Rectal smooth muscle tissue (tissue), 1 donor: ENCODE results near the gene ARNT2.

Source experiments
- H3K27ac ChIP-seq: one replicate; pipeline ENCODE4 v1.7.0; 2013; ENCODE audit warnings: low read depth, low read length, inconsistent platforms
- H3K27me3 ChIP-seq: one replicate; pipeline ENCODE4 v1.7.0; 2013; ENCODE audit warnings: low read length; ENCODE audit not compliant: control insufficient read depth, insufficient read depth
- H3K36me3 ChIP-seq: one replicate; pipeline ENCODE4 v1.7.0; 2013; ENCODE audit warnings: low read length; ENCODE audit not compliant: control insufficient read depth, insufficient read depth
- H3K4me1 ChIP-seq: one replicate; pipeline ENCODE4 v1.7.0; 2013; ENCODE audit warnings: low read length; ENCODE audit not compliant: control insufficient read depth, insufficient read depth
- H3K4me3 ChIP-seq: one replicate; pipeline ENCODE4 v1.7.0; 2013; ENCODE audit warnings: low read length
- H3K9ac ChIP-seq: one replicate; pipeline ENCODE4 v1.7.0; 2013; ENCODE audit warnings: low read length

The ARNT2 gene

DNA sequence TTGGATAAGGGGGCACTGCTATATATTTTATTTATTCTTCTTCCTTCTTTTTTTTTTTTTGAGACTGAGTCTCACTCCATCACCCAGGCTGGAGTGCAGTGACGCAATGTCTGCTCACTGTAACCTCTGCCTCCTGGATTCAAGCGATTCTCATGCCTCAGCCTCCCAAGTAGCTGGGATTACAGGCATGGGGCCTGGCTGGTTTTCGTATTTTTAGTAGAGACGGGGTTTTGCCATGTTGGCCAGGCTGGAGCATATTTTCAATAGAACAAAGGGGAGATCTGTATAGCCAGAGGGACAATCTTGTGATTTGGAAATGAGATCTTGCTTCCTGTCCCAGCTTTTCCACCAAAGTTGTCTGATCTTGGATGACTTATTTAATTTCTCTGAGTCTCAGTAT is 157.9 kb downstream of the ARNT2 start:
- no peak overlapping the region for H3K27ac ChIP-seq

DNA sequence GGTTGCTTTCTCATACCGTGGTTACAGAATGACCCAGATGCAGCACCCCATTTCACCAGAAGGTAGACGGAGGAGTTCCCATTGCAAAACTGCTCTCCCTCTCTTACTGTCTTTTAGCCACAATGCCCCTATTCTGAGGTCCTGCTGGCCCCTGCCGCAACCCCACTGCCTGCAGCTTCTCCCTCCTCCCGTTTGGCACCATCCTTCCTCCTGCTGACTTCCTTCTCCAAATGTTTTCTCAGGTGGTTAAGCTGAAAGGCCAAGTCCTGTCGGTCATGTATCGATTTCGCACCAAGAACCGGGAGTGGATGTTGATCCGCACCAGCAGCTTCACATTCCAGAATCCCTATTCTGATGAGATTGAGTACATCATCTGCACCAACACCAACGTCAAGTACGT is 158.7 kb downstream of the ARNT2 start:
- H3K27me3 ChIP-seq: no peaks in the 10 kb centered on the region
- no peak overlapping the region for H3K4me3 ChIP-seq
- no peak overlapping the region for H3K9ac ChIP-seq
- no peaks in the 10 kb centered on the region for H3K4me1 ChIP-seq
- no peak overlapping the region for H3K27ac ChIP-seq
- H3K36me3 ChIP-seq: no peaks in the 10 kb centered on the region

More for the DNA sequence above, 157.9 kb downstream of the ARNT2 start:
- H3K4me1 ChIP-seq: no peaks in the 10 kb centered on the region
- H3K9ac ChIP-seq: no peak overlapping the region
- H3K36me3 ChIP-seq: no peaks in the 10 kb centered on the region
- H3K27me3 ChIP-seq: no peaks in the 10 kb centered on the region
- no peak overlapping the region for H3K4me3 ChIP-seq

DNA sequence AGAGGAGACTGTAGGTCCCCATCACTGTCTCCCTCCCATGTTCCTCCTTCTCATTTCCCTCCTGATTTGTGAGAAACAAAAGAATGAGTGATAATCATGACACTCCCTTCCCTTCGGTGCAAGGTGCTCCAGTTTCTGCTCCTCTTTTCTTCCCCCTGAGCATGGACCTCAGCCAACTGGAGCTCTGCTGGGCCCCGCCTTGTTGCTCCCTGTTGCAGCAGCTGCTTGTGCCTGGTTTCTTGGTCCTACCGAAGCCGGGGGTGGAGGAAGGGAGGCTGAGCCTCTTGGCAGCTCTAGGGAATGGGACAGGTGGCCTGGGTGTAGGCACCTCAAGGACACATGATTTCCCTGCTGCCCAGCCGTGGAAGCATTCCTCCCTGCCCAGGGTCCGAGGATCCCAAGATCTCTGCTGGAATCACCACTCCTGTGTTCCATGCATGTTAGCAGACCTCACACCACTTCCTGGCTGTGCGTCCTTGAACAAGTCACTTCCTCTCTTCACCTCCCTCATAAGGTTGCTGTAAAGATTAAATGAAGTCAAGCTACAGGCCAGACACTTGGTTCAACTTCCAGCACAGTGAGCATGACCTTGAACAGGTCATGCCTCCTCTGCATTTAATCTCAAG is 159.3 kb downstream of the ARNT2 start:
- H3K27ac ChIP-seq: no peak overlapping the region
- no peaks in the 10 kb centered on the region for H3K4me1 ChIP-seq
- H3K4me3 ChIP-seq: no peak overlapping the region
- H3K9ac ChIP-seq: no peak overlapping the region
- no peaks in the 10 kb centered on the region for H3K36me3 ChIP-seq
- no peaks in the 10 kb centered on the region for H3K27me3 ChIP-seq

DNA sequence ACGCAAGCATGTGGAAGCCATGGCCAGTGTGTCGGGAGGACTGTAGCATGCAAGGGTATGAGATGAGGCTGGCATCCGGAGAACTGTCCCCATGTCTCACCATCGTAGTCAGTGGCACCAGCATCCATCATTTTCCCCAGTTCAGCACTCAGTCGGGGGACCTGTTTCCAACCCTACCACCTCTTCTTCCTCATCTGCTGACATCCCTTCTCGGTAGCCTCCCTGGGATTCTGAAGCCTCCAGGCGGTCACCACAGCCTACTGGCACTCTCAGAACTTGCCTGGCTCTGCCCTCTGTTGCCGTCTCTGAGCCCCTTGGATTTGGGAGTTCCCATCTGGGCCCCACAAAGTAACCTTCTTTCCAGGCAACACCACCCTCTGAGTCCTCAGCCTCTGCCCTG is 159.9 kb downstream of the ARNT2 start:
- H3K9ac ChIP-seq: no peak overlapping the region
- H3K4me3 ChIP-seq: no peak overlapping the region
- H3K27ac ChIP-seq: no peak overlapping the region
- no peaks in the 10 kb centered on the region for H3K36me3 ChIP-seq
- no peaks in the 10 kb centered on the region for H3K27me3 ChIP-seq
- no peaks in the 10 kb centered on the region for H3K4me1 ChIP-seq

DNA sequence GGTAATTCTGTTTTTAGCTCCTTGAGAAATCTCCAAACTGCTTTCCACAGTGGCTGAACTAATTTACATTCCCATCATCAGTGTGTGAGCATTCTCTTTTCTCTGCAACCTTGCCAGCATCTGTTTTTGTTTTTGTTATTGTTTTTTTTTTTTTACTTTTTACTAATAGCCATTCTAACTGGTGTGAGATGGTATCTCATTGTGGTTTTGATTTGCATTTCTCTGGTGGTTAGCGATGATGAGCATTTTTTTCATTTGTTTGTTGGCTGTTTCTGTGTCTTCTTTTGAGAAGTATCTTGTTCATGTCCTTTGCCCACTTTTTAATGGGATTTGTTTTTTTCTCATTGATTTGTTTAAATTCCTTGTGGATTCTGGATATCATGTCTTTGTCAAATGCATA is 161.2 kb downstream of the ARNT2 start:
- no peak overlapping the region for H3K9ac ChIP-seq
- no peak overlapping the region for H3K27ac ChIP-seq
- no peaks in the 10 kb centered on the region for H3K27me3 ChIP-seq
- no peaks in the 10 kb centered on the region for H3K4me1 ChIP-seq
- no peaks in the 10 kb centered on the region for H3K36me3 ChIP-seq
- no peak overlapping the region for H3K4me3 ChIP-seq

DNA sequence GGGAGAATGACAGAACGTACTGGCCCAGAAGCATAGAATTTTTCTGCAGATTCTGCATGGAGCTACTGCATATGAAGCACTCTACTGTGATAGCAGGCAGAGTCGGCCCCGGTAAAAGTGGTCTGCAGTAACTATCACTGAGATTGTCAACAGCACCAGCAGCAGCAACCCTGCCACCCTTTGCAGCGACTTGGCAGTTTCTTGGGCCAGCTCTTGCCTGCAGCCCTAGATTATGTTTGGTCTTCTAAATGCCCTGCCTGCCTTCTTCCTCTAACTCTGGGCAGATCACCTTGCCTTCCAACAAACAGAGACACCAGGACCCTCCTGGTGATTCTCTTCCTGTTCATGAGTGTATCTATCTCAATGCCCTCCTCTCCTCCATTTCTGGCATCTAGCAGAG is 161.8 kb downstream of the ARNT2 start:
- H3K36me3 ChIP-seq: no peaks in the 10 kb centered on the region
- H3K4me3 ChIP-seq: no peak overlapping the region
- no peaks in the 10 kb centered on the region for H3K27me3 ChIP-seq
- H3K4me1 ChIP-seq: no peaks in the 10 kb centered on the region
- H3K9ac ChIP-seq: no peak overlapping the region
- no peak overlapping the region for H3K27ac ChIP-seq

DNA sequence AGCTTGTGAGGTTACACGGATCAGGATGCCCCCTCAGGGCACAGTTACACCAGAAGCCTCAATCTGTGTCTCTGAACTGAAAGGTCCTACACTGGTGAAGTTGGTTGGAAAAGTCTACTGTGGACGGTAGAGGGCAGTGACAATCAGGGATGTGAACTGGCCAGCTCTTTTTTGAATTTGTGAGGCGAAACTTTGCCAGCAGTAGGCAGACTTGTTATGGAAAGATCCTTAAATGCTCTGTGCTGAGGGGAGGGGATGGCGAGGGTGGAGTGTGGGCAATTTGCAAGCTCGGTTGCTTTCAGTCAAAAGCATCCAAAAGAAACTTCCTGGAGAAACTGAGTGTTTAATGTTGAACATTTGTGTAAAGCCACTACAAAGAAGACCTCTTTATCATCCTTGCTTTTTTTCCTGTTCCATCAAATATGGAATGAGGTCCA is 163.6 kb downstream of the ARNT2 start:
- no peak overlapping the region for H3K27ac ChIP-seq
- no peaks in the 10 kb centered on the region for H3K4me1 ChIP-seq
- no peak overlapping the region for H3K9ac ChIP-seq

DNA sequence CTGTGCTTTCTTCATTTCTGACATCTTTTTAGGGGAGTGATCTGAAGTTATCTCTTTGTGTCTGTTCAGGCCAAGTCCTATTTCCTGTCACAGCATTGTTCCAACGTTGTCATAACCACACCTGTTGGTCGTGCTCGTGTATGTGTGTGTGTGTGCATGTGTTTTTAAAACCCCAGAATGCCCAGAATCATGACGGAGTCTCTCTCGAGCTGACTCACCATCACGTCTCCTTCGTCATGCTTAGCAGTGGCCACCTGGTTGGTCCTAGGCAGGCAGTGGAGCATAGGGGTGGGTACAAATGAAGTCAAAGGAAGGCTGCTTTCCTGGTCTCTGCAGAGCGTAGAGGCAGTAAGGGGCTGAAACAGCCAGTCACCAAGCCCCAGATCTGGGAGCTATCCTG is 164.1 kb downstream of the ARNT2 start:
- Histone ChIP-seq H3K27ac (no peak overlapping the region), H3K4me3 (no peak overlapping the region), H3K9ac (no peak overlapping the region), H3K27me3 (no peaks in the 10 kb centered on the region), H3K36me3 (no peaks in the 10 kb centered on the region), H3K4me1 (no peaks in the 10 kb centered on the region)

More for the DNA sequence above, 163.6 kb downstream of the ARNT2 start:
- H3K36me3 ChIP-seq: no peaks in the 10 kb centered on the region
- no peaks in the 10 kb centered on the region for H3K27me3 ChIP-seq
- H3K4me3 ChIP-seq: no peak overlapping the region

DNA sequence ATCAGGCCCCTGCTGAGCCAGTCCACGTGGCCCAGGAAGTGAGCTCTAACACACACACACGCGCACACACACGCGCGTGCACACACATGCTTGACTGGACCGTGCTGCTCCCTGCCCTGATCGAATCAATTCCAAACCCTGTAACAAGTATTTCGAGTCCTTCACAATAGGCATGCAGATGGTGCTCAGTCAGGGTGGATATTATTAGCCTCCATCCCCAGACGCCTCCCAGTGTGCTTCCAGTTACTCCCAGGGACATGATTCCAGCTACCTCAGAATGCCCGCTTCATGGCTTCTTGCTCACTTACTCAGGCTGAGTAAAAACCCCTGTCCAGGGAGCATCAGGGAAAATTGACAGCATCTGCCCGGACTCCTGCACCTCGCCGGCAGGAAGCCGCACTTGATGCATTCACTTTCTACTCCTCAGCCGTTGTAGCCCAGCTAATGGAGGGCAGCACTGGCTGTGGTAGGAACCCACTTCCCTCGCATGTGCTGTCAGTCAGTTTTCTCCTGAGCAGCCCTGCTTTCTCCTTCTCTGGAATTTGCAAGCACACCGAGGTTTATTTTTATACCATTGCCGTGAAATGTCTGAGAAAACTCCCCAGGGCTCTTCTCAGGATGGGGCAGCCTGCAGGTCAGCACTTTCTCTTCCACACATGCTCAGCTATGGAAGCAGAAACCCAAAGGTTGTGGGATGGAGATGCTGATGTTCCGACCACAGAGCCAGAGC is 164.9 kb downstream of the ARNT2 start:
- Histone ChIP-seq H3K4me1 (no peaks in the 10 kb centered on the region), H3K27ac (no peak overlapping the region), H3K27me3 (no peaks in the 10 kb centered on the region), H3K4me3 (no peak overlapping the region), H3K9ac (no peak overlapping the region), H3K36me3 (no peaks in the 10 kb centered on the region)

DNA sequence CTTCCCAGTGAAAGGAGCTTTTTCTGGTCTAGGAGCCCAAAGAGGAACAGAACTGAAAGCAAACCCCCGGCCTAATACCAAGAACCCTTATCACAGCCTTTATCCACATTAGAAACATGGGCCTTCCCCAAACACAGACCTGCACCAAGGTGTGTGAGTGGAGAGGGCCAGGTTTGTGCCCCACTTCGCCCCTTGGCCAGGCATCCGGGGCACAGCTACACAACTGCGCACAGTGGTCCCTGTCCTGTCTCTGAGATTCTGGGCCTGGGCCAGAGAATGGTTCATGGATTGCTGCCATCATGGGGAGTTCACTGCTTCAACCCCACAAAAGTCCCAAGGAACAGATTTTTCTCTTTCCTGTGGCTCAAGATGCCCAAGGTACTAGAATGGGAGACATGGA is 165.5 kb downstream of the ARNT2 start:
- Histone ChIP-seq H3K4me1 (no peaks in the 10 kb centered on the region), H3K27ac (no peak overlapping the region), H3K36me3 (no peaks in the 10 kb centered on the region), H3K9ac (no peak overlapping the region), H3K27me3 (no peaks in the 10 kb centered on the region), H3K4me3 (no peak overlapping the region)

DNA sequence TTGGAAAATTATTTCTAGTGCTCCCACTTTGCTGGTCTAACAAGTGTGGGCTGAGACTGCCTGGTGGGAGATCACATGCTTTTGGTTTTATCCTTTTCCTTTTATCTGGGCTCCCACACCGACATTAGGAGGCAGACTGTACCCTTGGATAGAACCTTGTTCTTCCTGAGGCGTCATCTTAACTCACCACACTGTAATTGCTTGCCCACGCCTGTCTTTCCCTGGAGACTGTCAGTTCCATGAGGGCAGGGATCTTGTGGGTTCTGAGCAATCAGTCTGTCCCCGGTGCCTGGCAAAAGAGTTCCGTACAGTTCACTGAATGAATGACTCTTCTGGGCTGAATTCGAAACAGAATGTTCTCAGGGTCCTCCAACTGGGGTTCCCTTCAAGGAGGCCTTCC is 166.4 kb downstream of the ARNT2 start:
- Histone ChIP-seq H3K36me3 (no peaks in the 10 kb centered on the region), H3K4me3 (no peak overlapping the region), H3K27ac (no peak overlapping the region), H3K4me1 (no peaks in the 10 kb centered on the region), H3K27me3 (no peaks in the 10 kb centered on the region), H3K9ac (no peak overlapping the region)

DNA sequence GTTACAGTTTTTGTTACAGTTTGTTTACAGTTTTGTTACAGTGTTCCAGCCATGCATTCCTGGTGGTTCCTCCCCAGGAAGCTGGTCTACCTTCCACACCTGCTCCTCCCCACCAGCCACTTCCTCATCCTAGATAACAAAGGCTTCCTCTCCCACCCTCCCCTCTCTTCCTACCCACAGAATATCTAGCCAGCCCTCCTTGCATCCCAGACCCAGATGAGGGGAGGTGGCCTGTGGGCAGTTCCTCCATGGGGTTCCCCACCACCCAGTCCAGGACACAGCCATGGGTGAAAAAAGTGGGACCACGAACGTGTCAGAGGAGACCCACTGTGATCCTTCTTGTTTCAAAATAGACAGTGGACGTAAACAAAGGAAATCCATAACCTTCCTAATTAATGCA is 168.2 kb downstream of the ARNT2 start:
- no peak overlapping the region for H3K27ac ChIP-seq
- no peak overlapping the region for H3K9ac ChIP-seq
- no peaks in the 10 kb centered on the region for H3K36me3 ChIP-seq
- no peaks in the 10 kb centered on the region for H3K4me1 ChIP-seq
- H3K4me3 ChIP-seq: no peak overlapping the region
- H3K27me3 ChIP-seq: no peaks in the 10 kb centered on the region

DNA sequence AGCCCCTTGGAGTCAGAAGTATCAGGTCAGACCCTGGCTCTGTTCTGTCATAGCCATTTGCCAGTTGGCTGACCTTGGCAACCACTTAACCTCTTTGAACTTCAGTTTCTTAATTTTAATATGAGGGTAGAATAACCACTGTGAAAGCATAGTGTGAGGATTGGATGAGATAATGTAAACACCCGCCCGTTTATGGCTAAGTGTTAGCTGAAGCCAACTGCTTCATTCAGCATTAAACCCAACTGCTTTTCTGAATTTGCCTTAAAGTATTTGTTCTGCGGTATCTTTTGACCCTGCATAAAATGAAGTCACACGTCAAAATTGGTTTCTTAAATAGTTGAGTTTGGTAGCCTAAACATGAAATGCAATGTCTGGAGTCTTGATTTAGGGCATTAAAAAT is 169.4 kb downstream of the ARNT2 start:
- no peaks in the 10 kb centered on the region for H3K36me3 ChIP-seq
- H3K27ac ChIP-seq: no peak overlapping the region
- H3K4me3 ChIP-seq: no peak overlapping the region
- no peaks in the 10 kb centered on the region for H3K4me1 ChIP-seq
- no peak overlapping the region for H3K9ac ChIP-seq
- H3K27me3 ChIP-seq: no peaks in the 10 kb centered on the region
